Smooth muscle cell (in vitro differentiated cells): ENCODE results near the gene MLLT6. TPM values are rescaled to one million over a fixed set of nuclear protein-coding genes. Genes with fewer than 3 reads are reported as not detected.

ENCODE experiments used
- DNase-seq: peaks from one replicate; lab custom pipeline; 2025; ENCODE audit not compliant: unreplicated experiment; lab: John Stamatoyannopoulos, UW
- H2AFZ ChIP-seq: fragments of 200-600 bp; sonication (generic); 2 replicates; pipeline ENCODE4 v1.6.0; 2016; ENCODE audit warnings: antibody characterized with exemption, low read depth, mild to moderate bottlenecking
- H3F3A ChIP-seq: fragments of 200-600 bp; sonication (generic); 2 replicates; pipeline ENCODE4 v1.6.0; 2017; ENCODE audit warnings: antibody characterized with exemption, low read depth
- H3K27ac ChIP-seq: fragments of 200-600 bp; sonication (generic); 2 replicates; pipeline ENCODE4 v1.5.1; 2016; ENCODE audit warnings: low read depth, mild to moderate bottlenecking
- H3K27me3 ChIP-seq: fragments of 200-600 bp; sonication (generic); 2 replicates; pipeline ENCODE4 v1.6.1; 2016; ENCODE audit warnings: low read depth, mild to moderate bottlenecking
- H3K36me3 ChIP-seq: fragments of 200-600 bp; sonication (generic); 2 replicates; pipeline ENCODE4 v1.5.1; 2016; ENCODE audit warnings: low read depth
- H3K4me1 ChIP-seq: fragments of 200-600 bp; sonication (generic); 2 replicates; pipeline ENCODE4 v1.5.1; 2016; ENCODE audit warnings: low read depth
- H3K4me2 ChIP-seq: fragments of 200-600 bp; sonication (generic); 2 replicates; pipeline ENCODE4 v1.6.0; 2016; ENCODE audit warnings: mild to moderate bottlenecking
- H3K4me3 ChIP-seq: fragments of 200-600 bp; sonication (generic); 2 replicates; pipeline ENCODE4 v1.5.1; 2016; ENCODE audit warnings: mild to moderate bottlenecking
- H3K79me2 ChIP-seq: fragments of 200-600 bp; sonication (generic); 2 replicates; pipeline ENCODE4 v1.6.0; 2016; ENCODE audit warnings: low read depth, mild to moderate bottlenecking
- H3K9ac ChIP-seq: fragments of 200-600 bp; sonication (generic); 2 replicates; pipeline ENCODE4 v1.6.0; 2016; ENCODE audit warnings: low read depth
- H3K9me3 ChIP-seq: fragments of 200-600 bp; sonication (generic); replicated peaks from 2 replicates; pipeline ENCODE4 v1.5.1; 2016; ENCODE audit warnings: low read depth
- H4K20me1 ChIP-seq: fragments of 200-600 bp; sonication (generic); 2 replicates; pipeline ENCODE4 v1.6.0; 2016; ENCODE audit warnings: low read depth
- WGBS: methylation state at CpG from one replicate; pipeline ENCODE4 v1.1.7; 2016; ENCODE audit warnings: low lambda C conversion rate; 5-methylcytosine and 5-hydroxymethylcytosine counted together
- polyA plus RNA-seq: library from polyadenylated mRNA; unstranded; fragments of >200 nt; fragmentation: Nextera tagmentation; extraction: Ambion mirVana; gene quantifications from 2 replicates; pipeline ENCODE4 v1.2.1, GENCODE V29; 2016
- total RNA-seq: library from RNA; depleted of rRNA; stranded (reverse); fragments of >200 nt; gene quantifications from 2 replicates; pipeline ENCODE4 v1.2.3, GENCODE V29; 2014
- TF ChIP-seq, protein P1 (sequence below): fragments of 200-600 bp; sonication (generic); IDR thresholded peaks from 2 replicates; pipeline ENCODE4 v1.5.1; 2017; ENCODE audit warnings: borderline replicate concordance, mild to moderate bottlenecking, antibody characterized with exemption; ENCODE audit not compliant: insufficient read depth, poor library complexity, severe bottlenecking

MLLT6 gene
- total and polyA plus RNA-seq, 2 experiments from 2014 or later, result 4.6 to 11.2 TPM

DNA sequence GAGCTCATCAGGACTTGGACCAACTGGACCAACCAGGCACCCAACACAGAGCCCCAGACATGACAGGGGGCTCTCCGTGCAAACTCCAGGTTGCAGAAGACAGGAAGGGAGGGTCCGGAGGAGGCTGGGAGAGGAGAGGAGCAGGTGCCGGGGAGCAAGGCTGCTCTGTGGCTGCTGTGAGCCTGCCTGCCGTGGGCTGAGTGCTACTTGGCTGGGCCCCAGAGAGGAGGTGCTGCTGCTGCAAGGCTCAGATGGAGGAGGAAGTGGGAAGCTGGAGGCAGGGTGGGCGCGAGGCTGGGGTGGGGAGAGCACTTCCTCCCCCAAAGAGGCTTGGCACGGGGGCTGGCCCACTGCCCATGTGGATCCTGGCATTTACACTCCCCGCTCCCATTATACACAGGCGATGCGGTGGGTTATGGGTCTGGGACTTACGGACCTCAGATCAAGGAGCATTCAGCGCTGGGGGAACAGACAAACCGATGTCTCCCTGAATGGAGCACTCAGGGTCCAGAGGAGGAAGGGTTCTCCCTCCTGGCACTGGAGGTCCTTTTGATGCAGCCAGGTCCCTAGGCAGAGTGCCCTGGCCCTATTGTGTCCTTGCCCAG lies 46.2 kb upstream of the MLLT6 start:
- 90% methylated on average over 10 of the region's 13 CpGs for WGBS
- no peak overlapping the region for H3K9ac ChIP-seq
- H3K4me2 ChIP-seq, result no peak overlapping the region
- H3K9me3 ChIP-seq, result no peaks in the 10 kb centered on the region
- no peak overlapping the region for H3K4me3 ChIP-seq
- no peaks in the 10 kb centered on the region for H3K36me3 ChIP-seq
- H3K79me2 ChIP-seq, result no peaks in the 10 kb centered on the region
- H2AFZ ChIP-seq, result no peak overlapping the region
- no peak overlapping the region for H3K27ac ChIP-seq
- H3K27me3 ChIP-seq, result peaks cover 2% of the 10 kb centered on the region
- TF ChIP-seq, protein P1, sequence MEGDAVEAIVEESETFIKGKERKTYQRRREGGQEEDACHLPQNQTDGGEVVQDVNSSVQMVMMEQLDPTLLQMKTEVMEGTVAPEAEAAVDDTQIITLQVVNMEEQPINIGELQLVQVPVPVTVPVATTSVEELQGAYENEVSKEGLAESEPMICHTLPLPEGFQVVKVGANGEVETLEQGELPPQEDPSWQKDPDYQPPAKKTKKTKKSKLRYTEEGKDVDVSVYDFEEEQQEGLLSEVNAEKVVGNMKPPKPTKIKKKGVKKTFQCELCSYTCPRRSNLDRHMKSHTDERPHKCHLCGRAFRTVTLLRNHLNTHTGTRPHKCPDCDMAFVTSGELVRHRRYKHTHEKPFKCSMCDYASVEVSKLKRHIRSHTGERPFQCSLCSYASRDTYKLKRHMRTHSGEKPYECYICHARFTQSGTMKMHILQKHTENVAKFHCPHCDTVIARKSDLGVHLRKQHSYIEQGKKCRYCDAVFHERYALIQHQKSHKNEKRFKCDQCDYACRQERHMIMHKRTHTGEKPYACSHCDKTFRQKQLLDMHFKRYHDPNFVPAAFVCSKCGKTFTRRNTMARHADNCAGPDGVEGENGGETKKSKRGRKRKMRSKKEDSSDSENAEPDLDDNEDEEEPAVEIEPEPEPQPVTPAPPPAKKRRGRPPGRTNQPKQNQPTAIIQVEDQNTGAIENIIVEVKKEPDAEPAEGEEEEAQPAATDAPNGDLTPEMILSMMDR, result no peak
- H3F3A ChIP-seq, result no peaks in the 10 kb centered on the region
- H3K4me1 ChIP-seq, result peaks cover 7% of the 10 kb centered on the region
- H4K20me1 ChIP-seq, result no peaks in the 10 kb centered on the region
- no peak for DNase-seq

DNA sequence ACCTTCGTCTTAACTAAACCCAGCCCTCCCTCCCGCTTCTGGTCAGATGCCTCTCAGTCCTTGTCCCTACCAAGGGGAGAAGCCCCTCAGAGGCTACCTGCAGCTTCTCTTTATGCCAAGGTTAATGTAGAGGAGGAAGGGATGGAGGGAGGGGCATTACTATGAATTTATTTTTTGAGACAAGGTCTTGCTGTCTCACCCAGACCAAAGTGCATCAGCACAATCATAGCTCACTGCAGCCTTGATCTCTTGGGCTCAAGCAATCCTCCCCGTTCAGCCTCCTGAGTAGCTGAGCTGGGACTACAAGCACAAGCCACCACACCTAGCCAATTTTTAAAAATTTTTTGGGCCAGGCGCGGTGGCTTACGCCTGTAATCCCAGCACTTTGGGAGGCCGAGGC lies 45.7 kb upstream of the MLLT6 start:
- no peak for DNase-seq
- no peak overlapping the region for H2AFZ ChIP-seq
- H3K27ac ChIP-seq, result no peak overlapping the region
- H3F3A ChIP-seq, result no peaks in the 10 kb centered on the region
- no peak overlapping the region for H3K4me2 ChIP-seq
- H3K9me3 ChIP-seq, result no peaks in the 10 kb centered on the region
- no peaks in the 10 kb centered on the region for H4K20me1 ChIP-seq
- no peaks in the 10 kb centered on the region for H3K79me2 ChIP-seq
- no peak overlapping the region for H3K9ac ChIP-seq
- WGBS, result 88% methylated on average over 7 of the region's 7 CpGs
- H3K4me1 ChIP-seq, result peaks cover 7% of the 10 kb centered on the region
- H3K27me3 ChIP-seq, result no peaks in the 10 kb centered on the region
- TF ChIP-seq, protein P1, result no peak
- no peaks in the 10 kb centered on the region for H3K36me3 ChIP-seq
- no peak overlapping the region for H3K4me3 ChIP-seq

DNA sequence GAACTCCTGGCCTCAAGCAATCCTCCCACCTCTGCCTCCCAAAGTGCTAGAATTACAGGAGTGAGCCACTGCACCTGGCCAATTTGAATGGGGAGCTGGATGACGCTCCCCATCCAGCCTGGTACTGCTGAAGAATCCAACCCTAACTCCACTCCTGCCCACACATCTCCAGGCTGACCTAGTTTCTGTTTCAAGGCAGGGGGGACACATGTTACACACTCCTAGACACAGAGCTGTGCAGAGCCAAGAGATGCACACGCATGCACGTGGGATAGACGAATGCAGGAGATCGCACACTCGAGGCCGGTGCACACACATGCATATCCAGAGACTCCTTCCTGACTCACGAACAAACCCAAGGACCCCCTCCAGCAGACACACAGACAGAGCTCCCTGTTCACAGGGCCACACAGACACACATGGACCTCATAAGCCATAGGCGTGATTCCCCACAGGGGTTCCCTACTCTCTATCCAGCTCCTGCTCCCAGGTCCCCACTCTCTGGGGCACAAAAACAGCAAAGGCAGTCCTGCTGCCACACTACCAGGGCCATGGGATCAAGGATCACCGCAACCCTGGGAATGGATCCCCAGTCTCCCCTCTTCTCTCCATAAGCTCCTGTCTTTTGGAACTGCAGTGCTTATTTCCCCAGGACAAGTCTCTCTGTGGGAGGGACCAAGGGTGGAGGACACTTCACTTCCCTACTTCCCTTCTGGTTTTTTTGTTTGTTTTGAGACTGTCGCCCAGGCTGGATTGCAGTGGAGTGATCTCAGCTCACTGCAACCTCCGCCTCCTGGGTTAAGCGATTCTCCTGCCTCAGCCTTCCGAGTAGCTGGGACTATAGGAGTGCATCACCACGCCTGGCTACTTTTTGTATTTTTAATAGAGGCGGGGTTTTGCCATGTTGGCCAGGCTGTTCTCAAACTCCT lies 44.7 kb upstream of the MLLT6 start:
- Histone ChIP-seq H3K36me3 (no peaks in the 10 kb centered on the region), H3K79me2 (no peaks in the 10 kb centered on the region), H3K9ac (no peak overlapping the region), H3K4me2 (no peak overlapping the region), H4K20me1 (no peaks in the 10 kb centered on the region), H3K4me1 (peaks cover 7% of the 10 kb centered on the region), H3K27me3 (no peaks in the 10 kb centered on the region), H2AFZ (no peak overlapping the region), H3K4me3 (no peak overlapping the region), H3K9me3 (no peaks in the 10 kb centered on the region), H3F3A (no peaks in the 10 kb centered on the region), H3K27ac (no peak overlapping the region)
- 74% methylated on average over 16 of the region's 16 CpGs for WGBS
- DNase-seq, result no peak
- TF ChIP-seq, protein P1, result no peak
